Liver (tissue), 9 donors: ENCODE data around the gene SORCS2. TPM values are rescaled to one million over a fixed set of nuclear protein-coding genes. Genes with fewer than 3 reads are reported as not detected.

Experiments
- DNase-seq: peaks from one replicate; pipeline ENCODE4 v3.0.0-alpha.2; 2017; ENCODE audit warnings: low spot score
- H3K27ac ChIP-seq, 2 donors: one replicate each; pipeline ENCODE4 v1.7.0; 2013; ENCODE audit warnings: inconsistent platforms in 2 of 2, low read length in 2 of 2, control low read depth in 1 of 2, low read depth in 1 of 2, mild to moderate bottlenecking in 1 of 2
- H3K27me3 ChIP-seq, 4 donors: one replicate each; pipeline versions ENCODE4 v1.6.1 to v1.7.0; 2013; ENCODE audit warnings: low read length in 3 of 4, inconsistent platforms in 1 of 4, mild to moderate bottlenecking in 1 of 4, moderate library complexity in 1 of 4; ENCODE audit not compliant: control insufficient read depth in 4 of 4, insufficient read depth in 4 of 4
- H3K36me3 ChIP-seq, 4 donors: one replicate each; pipeline versions ENCODE4 v1.6.1 to v1.7.0; 2013; ENCODE audit warnings: low read length in 3 of 4, mild to moderate bottlenecking in 3 of 4, low read depth in 1 of 4, moderate library complexity in 1 of 4; ENCODE audit not compliant: control insufficient read depth in 4 of 4, insufficient read depth in 3 of 4
- H3K4me1 ChIP-seq, 4 donors: one replicate each; pipeline versions ENCODE4 v1.6.1 to v1.7.0; 2013; ENCODE audit warnings: low read length in 3 of 4, mild to moderate bottlenecking in 3 of 4, moderate library complexity in 1 of 4; ENCODE audit not compliant: control insufficient read depth in 4 of 4, insufficient read depth in 4 of 4
- H3K4me3 ChIP-seq, 3 donors: one replicate each; pipeline versions ENCODE4 v1.6.1 to v1.7.0; 2013; ENCODE audit warnings: low read length in 3 of 3, control low read depth in 1 of 3, low read depth in 1 of 3, mild to moderate bottlenecking in 1 of 3
- H3K9ac ChIP-seq, 2 donors: one replicate each; pipeline ENCODE4 v1.7.0; 2013; ENCODE audit warnings: low read length in 2 of 2, mild to moderate bottlenecking in 2 of 2, moderate library complexity in 2 of 2, control low read depth in 1 of 2, low read depth in 1 of 2
- H3K9me3 ChIP-seq, 4 donors: one replicate each; pipeline versions ENCODE4 v1.6.1 to v1.7.0; 2013; ENCODE audit warnings: low read length in 3 of 4; ENCODE audit not compliant: control insufficient read depth in 4 of 4
- EGR1 ChIP-seq, 2 donors: IDR thresholded peaks; 2 replicates each; pipeline ENCODE4 v1.6.1; 2016 to 2018; ENCODE audit warnings: antibody characterized with exemption in 2 of 2, low read depth in 2 of 2
- GABPA ChIP-seq, 2 donors: IDR thresholded peaks in 1 of 2; conservative IDR thresholded peaks in 1 of 2; 2 replicates each; pipeline ENCODE4 v1.6.1; 2016; ENCODE audit warnings: antibody characterized with exemption in 2 of 2, mild to moderate bottlenecking in 1 of 2, moderate library complexity in 1 of 2
- HNF4A ChIP-seq, 2 donors: conservative IDR thresholded peaks; 2 replicates each; pipeline ENCODE4 v1.6.1; 2016; ENCODE audit warnings: antibody characterized with exemption in 2 of 2, mild to moderate bottlenecking in 2 of 2
- HNF4G ChIP-seq: IDR thresholded peaks from 2 replicates; pipeline ENCODE4 v1.6.1; 2016; ENCODE audit warnings: antibody characterized with exemption
- JUND ChIP-seq, 2 donors: IDR thresholded peaks; 2 replicates each; pipeline ENCODE4 v1.6.1; 2016; ENCODE audit warnings: antibody characterized with exemption in 2 of 2
- NR2F2 ChIP-seq: IDR thresholded peaks from 2 replicates; pipeline ENCODE4 v1.6.1; 2016; ENCODE audit warnings: antibody characterized with exemption
- RAD21 ChIP-seq, 2 donors: IDR thresholded peaks; 2 replicates each; pipeline ENCODE4 v1.6.1; 2016; ENCODE audit warnings: antibody characterized with exemption in 2 of 2, mild to moderate bottlenecking in 2 of 2
- RXRA ChIP-seq, 2 donors: IDR thresholded peaks; 2 replicates each; pipeline ENCODE4 v1.6.1; 2017 to 2018; ENCODE audit warnings: antibody characterized with exemption in 2 of 2, mild to moderate bottlenecking in 1 of 2
- SP1 ChIP-seq: IDR thresholded peaks from 2 replicates; pipeline ENCODE4 v1.6.1; 2018; ENCODE audit warnings: antibody characterized with exemption, mild to moderate bottlenecking
- TAF1 ChIP-seq: conservative IDR thresholded peaks from 2 replicates; pipeline ENCODE4 v1.6.1; 2016; ENCODE audit warnings: antibody characterized with exemption, mild to moderate bottlenecking
- YY1 ChIP-seq: IDR thresholded peaks from 2 replicates; pipeline ENCODE4 v1.6.1; 2016; ENCODE audit warnings: antibody characterized with exemption, mild to moderate bottlenecking
- WGBS: extraction: QIAGEN DNeasy Blood & Tissue Kit; methylation state at CpG from one replicate; pipeline ENCODE4 v1.1.7; 2013; 5-methylcytosine and 5-hydroxymethylcytosine counted together
- polyA plus RNA-seq, 2 donors: library from polyadenylated mRNA; stranded (reverse) in 1 of 2; unstranded in 1 of 2; fragments of 200-250 nt in 1 of 2; fragments of >200 nt in 1 of 2; fragmentation: Nextera tagmentation in 1 of 2; extraction: Ambion mirVana in 1 of 2; gene quantifications; one replicate each; pipeline versions ENCODE4 v1.2.1 to v1.2.3, GENCODE V29; 2013 to 2015
- total RNA-seq, 2 donors: library from RNA; depleted of rRNA; stranded (reverse); fragments of >200 nt; gene quantifications; one replicate each; pipeline ENCODE4 v1.2.3, GENCODE V29; 2014
- TF ChIP-seq, protein P1 (sequence below): IDR thresholded peaks from 2 replicates; pipeline ENCODE4 v1.6.1; 2016; ENCODE audit warnings: antibody characterized with exemption, mild to moderate bottlenecking
- TF ChIP-seq, protein P2 (sequence below): IDR thresholded peaks from 2 replicates; pipeline ENCODE4 v1.6.1; 2016; ENCODE audit warnings: antibody characterized with exemption
- TF ChIP-seq, protein P3 (sequence below): fragments of 150-350 bp; IDR thresholded peaks from 2 replicates; pipeline ENCODE4 v1.5.1; 2017; ENCODE audit warnings: improper control_type of control experiment, low read depth, low read length; ENCODE audit not compliant: missing input control
- TF ChIP-seq, protein P4 (sequence below): IDR thresholded peaks from 2 replicates; pipeline ENCODE4 v1.6.1; 2016; ENCODE audit warnings: antibody characterized with exemption
- donor health status: healthy.
- donor health status: healthy.
- donor health status: healthy.
- donor health status: healthy.
- donor health status: healthy.

SORCS2 gene
- total and polyA plus RNA-seq, 4 donors, result 0.10 to 1.4 (median 0.92) TPM

DNA sequence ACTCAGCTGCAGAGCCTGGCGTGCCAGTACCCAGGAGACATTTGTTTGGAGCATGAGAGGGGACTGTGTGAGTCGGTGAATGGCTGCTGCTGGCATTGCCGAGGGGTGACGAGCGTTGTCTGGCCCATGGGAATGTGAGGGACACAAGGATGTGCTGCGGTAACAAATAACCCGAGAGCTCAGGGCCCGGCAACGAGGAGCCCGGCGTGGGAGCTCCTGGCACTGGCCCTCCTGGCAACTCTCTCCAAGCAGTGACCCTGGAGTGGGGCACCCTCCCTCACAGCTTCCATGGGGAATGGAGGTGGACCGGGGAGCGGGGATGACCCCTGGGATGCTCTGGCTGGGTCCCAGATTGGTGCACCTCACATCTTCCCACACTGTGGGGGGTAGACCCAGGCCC is 44.0 kb upstream of the SORCS2 start:
- Histone ChIP-seq H3K9ac (no peak overlapping the region), H3K9me3 (no peaks in the 10 kb centered on the region), H3K36me3 (no peaks in the 10 kb centered on the region), H3K4me3 (no peak overlapping the region), H3K27ac (no peak overlapping the region), H3K27me3 (no peaks in the 10 kb centered on the region), H3K4me1 (no peaks in the 10 kb centered on the region)
- no peak for DNase-seq
- TF ChIP-seq JUND (IDR thresholded peaks at IDR 0.05), result no peak
- no peak for TF ChIP-seq SP1
- TF ChIP-seq, protein P1, sequence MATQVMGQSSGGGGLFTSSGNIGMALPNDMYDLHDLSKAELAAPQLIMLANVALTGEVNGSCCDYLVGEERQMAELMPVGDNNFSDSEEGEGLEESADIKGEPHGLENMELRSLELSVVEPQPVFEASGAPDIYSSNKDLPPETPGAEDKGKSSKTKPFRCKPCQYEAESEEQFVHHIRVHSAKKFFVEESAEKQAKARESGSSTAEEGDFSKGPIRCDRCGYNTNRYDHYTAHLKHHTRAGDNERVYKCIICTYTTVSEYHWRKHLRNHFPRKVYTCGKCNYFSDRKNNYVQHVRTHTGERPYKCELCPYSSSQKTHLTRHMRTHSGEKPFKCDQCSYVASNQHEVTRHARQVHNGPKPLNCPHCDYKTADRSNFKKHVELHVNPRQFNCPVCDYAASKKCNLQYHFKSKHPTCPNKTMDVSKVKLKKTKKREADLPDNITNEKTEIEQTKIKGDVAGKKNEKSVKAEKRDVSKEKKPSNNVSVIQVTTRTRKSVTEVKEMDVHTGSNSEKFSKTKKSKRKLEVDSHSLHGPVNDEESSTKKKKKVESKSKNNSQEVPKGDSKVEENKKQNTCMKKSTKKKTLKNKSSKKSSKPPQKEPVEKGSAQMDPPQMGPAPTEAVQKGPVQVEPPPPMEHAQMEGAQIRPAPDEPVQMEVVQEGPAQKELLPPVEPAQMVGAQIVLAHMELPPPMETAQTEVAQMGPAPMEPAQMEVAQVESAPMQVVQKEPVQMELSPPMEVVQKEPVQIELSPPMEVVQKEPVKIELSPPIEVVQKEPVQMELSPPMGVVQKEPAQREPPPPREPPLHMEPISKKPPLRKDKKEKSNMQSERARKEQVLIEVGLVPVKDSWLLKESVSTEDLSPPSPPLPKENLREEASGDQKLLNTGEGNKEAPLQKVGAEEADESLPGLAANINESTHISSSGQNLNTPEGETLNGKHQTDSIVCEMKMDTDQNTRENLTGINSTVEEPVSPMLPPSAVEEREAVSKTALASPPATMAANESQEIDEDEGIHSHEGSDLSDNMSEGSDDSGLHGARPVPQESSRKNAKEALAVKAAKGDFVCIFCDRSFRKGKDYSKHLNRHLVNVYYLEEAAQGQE, result no peak
- TF ChIP-seq RAD21 (IDR thresholded peaks at IDR 0.05), result no peak
- TF ChIP-seq, protein P2, sequence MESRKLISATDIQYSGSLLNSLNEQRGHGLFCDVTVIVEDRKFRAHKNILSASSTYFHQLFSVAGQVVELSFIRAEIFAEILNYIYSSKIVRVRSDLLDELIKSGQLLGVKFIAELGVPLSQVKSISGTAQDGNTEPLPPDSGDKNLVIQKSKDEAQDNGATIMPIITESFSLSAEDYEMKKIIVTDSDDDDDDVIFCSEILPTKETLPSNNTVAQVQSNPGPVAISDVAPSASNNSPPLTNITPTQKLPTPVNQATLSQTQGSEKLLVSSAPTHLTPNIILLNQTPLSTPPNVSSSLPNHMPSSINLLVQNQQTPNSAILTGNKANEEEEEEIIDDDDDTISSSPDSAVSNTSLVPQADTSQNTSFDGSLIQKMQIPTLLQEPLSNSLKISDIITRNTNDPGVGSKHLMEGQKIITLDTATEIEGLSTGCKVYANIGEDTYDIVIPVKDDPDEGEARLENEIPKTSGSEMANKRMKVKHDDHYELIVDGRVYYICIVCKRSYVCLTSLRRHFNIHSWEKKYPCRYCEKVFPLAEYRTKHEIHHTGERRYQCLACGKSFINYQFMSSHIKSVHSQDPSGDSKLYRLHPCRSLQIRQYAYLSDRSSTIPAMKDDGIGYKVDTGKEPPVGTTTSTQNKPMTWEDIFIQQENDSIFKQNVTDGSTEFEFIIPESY, result no peak
- TF ChIP-seq, protein P3, sequence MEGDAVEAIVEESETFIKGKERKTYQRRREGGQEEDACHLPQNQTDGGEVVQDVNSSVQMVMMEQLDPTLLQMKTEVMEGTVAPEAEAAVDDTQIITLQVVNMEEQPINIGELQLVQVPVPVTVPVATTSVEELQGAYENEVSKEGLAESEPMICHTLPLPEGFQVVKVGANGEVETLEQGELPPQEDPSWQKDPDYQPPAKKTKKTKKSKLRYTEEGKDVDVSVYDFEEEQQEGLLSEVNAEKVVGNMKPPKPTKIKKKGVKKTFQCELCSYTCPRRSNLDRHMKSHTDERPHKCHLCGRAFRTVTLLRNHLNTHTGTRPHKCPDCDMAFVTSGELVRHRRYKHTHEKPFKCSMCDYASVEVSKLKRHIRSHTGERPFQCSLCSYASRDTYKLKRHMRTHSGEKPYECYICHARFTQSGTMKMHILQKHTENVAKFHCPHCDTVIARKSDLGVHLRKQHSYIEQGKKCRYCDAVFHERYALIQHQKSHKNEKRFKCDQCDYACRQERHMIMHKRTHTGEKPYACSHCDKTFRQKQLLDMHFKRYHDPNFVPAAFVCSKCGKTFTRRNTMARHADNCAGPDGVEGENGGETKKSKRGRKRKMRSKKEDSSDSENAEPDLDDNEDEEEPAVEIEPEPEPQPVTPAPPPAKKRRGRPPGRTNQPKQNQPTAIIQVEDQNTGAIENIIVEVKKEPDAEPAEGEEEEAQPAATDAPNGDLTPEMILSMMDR, result no peak
- TF ChIP-seq EGR1 (IDR thresholded peaks at IDR 0.05; ENCODE audit: low read depth in 2 of 2), result no peak
- TF ChIP-seq HNF4A (conservative IDR thresholded peaks at IDR 0.05), result no peak
- no peak for TF ChIP-seq YY1
- TF ChIP-seq RXRA (IDR thresholded peaks at IDR 0.05), result no peak
- no peak for TF ChIP-seq TAF1
- whole genome bisulfite sequencing, result 91% methylated on average over 13 of the region's 13 CpGs

DNA sequence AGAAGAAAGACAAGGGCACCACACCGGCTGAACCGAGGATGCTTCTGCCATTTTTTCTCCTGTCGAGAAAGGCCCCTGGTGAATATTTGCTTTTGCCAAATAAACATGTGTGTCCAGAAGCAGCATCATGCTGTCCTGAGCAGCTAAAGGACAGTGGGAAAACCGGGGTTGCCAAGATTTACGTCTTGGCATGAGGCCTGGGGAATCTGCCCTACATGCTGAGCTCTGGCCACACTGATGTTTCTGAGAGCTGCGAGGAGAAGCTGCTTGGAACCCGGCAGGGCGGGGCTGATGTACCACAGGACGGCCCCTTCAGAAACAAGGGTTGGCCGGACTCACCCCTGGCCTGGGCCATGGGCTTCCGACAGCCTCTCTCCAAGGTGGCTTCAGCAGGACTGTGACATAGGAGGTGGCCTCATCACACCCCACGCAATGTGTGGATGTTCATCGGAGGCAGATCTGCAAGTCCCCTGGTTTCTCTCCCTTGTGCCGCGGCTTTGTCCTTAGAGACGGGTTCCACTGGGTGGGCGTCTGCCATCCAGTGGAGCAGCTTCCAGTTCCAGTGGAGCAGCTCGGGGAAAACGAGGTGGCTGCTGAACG is 42.2 kb upstream of the SORCS2 start:
- Histone ChIP-seq H3K4me1 (no peaks in the 10 kb centered on the region), H3K4me3 (no peak overlapping the region), H3K27ac (no peak overlapping the region), H3K27me3 (no peaks in the 10 kb centered on the region), H3K9me3 (no peaks in the 10 kb centered on the region), H3K36me3 (no peaks in the 10 kb centered on the region), H3K9ac (no peak overlapping the region)
- 87% methylated on average over 20 of the region's 20 CpGs for WGBS
- TF ChIP-seq, protein P4, sequence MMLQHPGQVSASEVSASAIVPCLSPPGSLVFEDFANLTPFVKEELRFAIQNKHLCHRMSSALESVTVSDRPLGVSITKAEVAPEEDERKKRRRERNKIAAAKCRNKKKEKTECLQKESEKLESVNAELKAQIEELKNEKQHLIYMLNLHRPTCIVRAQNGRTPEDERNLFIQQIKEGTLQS, result no peak
- TF ChIP-seq GABPA (IDR thresholded peaks at IDR 0.05 in 1 of 2, conservative IDR thresholded peaks at IDR 0.05 in 1 of 2) (no peak), SP1 (no peak), YY1 (no peak), RAD21 (IDR thresholded peaks at IDR 0.05) (no peak), HNF4G (no peak), RXRA (IDR thresholded peaks at IDR 0.05) (no peak), EGR1 (IDR thresholded peaks at IDR 0.05; ENCODE audit: low read depth in 2 of 2) (no peak), TAF1 (no peak), JUND (IDR thresholded peaks at IDR 0.05) (no peak), NR2F2 (no peak)
- TF ChIP-seq, protein P2, result no peak
- DNase-seq, result no peak
